Large intestine (tissue), 3 donors: ENCODE measurements around the gene ANKDD1A. TPM values are rescaled to one million over a fixed set of nuclear protein-coding genes. Genes with fewer than 3 reads are reported as not detected.
A peak's percentile ranks its signal among the peaks of the same experiment; 100 is the strongest.

Source experiments
- DNase-seq, 2 donors: peaks; one replicate each; pipeline versions ENCODE4 v3.0.0 to v3.0.0-alpha.2; 2013
- H3K27ac ChIP-seq: one replicate; pipeline ENCODE4 v1.5.1; 2013; ENCODE audit warnings: low read length
- H3K27me3 ChIP-seq: 2 replicates; pipeline ENCODE4 v1.6.1; 2013; ENCODE audit warnings: low read length; ENCODE audit not compliant: control insufficient read depth, insufficient read depth
- H3K36me3 ChIP-seq: 2 replicates; pipeline ENCODE4 v1.6.1; 2013; ENCODE audit warnings: low read length; ENCODE audit not compliant: control insufficient read depth, insufficient read depth
- H3K4me1 ChIP-seq: one replicate; pipeline ENCODE4 v1.6.1; 2013; ENCODE audit warnings: low read length; ENCODE audit not compliant: control insufficient read depth, insufficient read depth
- H3K4me3 ChIP-seq: one replicate; pipeline ENCODE4 v1.5.1; 2013; ENCODE audit warnings: low read length
- H3K9me3 ChIP-seq: one replicate; pipeline ENCODE4 v1.6.1; 2013; ENCODE audit warnings: mild to moderate bottlenecking, low read depth, low read length, moderate library complexity; ENCODE audit not compliant: control insufficient read depth
- WGBS: methylation state at CpG from one replicate; pipeline ENCODE4 v1.1.5; 2013; ENCODE audit warnings: low lambda C conversion rate; ENCODE audit not compliant: insufficient coverage; 5-methylcytosine and 5-hydroxymethylcytosine counted together
- polyA plus RNA-seq: library from polyadenylated mRNA; unstranded; fragments of 120-200 nt; gene quantifications from one replicate; pipeline ENCODE4 v1.2.1, GENCODE V29; 2013

Gene ANKDD1A
- polyA plus RNA-seq, 1 donor, result 5.6 TPM

GRCh38 chr15:64961013-64961412, 49.3 kb downstream of the ANKDD1A start:
- H3K36me3 ChIP-seq, result peaks cover 75% of the 10 kb centered on the region
- H3K4me1 ChIP-seq, result no peaks in the 10 kb centered on the region
- WGBS, result no CpG with 5 or more reads among the region's 5 CpGs
- H3K27ac ChIP-seq, result no peak overlapping the region
- H3K4me3 ChIP-seq, result no peak overlapping the region
- no peaks in the 10 kb centered on the region for H3K27me3 ChIP-seq
- DNase-seq, result no peak
- no peaks in the 10 kb centered on the region for H3K9me3 ChIP-seq

- H3K36me3 ChIP-seq, result peaks cover 64% of the 10 kb centered on the region
- H3K4me3 ChIP-seq, result no peak overlapping the region
- H3K4me1 ChIP-seq, result no peaks in the 10 kb centered on the region
- H3K27ac ChIP-seq, result no peak overlapping the region
- no peak for DNase-seq
- no peaks in the 10 kb centered on the region for H3K27me3 ChIP-seq
- H3K9me3 ChIP-seq, result no peaks in the 10 kb centered on the region
- no CpG with 5 or more reads among the region's 1 CpG for WGBS
Observed at GRCh38 chr15:64969401-64969800, 57.7 kb downstream of the ANKDD1A start.

- H3K27me3 ChIP-seq, result no peaks in the 10 kb centered on the region
Observed at GRCh38 chr15:64970698-64971097, 59.0 kb downstream of the ANKDD1A start.

GRCh38 chr15:64975390-64975789, 63.7 kb downstream of the ANKDD1A start:
- Histone ChIP-seq H3K27me3 (no peaks in the 10 kb centered on the region), H3K4me1 (no peaks in the 10 kb centered on the region), H3K4me3 (no peak overlapping the region), H3K9me3 (no peaks in the 10 kb centered on the region), H3K36me3 (peaks cover 65% of the 10 kb centered on the region), H3K27ac (no peak overlapping the region)
- 93% methylated on average over 4 of the region's 5 CpGs for WGBS
- DNase-seq, result no peak

More at GRCh38 chr15:64970698-64971097, 59.0 kb downstream of the ANKDD1A start:
- peaks cover 58% of the 10 kb centered on the region for H3K36me3 ChIP-seq
- no peak overlapping the region for H3K27ac ChIP-seq
- 100% methylated on average over 1 of the region's 7 CpGs for WGBS
- H3K9me3 ChIP-seq, result no peaks in the 10 kb centered on the region
- no peaks in the 10 kb centered on the region for H3K4me1 ChIP-seq
- H3K4me3 ChIP-seq, result no peak overlapping the region
- DNase-seq, result no peak

- no peaks in the 10 kb centered on the region for H3K9me3 ChIP-seq
- no peak overlapping the region for H3K27ac ChIP-seq
- WGBS, result no CpG with 5 or more reads among the region's 7 CpGs
- H3K36me3 ChIP-seq, result peaks cover 40% of the 10 kb centered on the region
- no peaks in the 10 kb centered on the region for H3K27me3 ChIP-seq
- no peak overlapping the region for H3K4me3 ChIP-seq
- H3K4me1 ChIP-seq, result peaks cover 25% of the 10 kb centered on the region
- DNase-seq, result no peak
Observed at GRCh38 chr15:64979252-64979710, 67.6 kb downstream of the ANKDD1A start.

- peaks cover 34% of the 10 kb centered on the region for H3K4me1 ChIP-seq
- DNase-seq, result peak; percentile 75 to 87
- WGBS, result no CpG with 5 or more reads among the region's 6 CpGs
- peaks cover 32% of the 10 kb centered on the region for H3K36me3 ChIP-seq
- no peak overlapping the region for H3K4me3 ChIP-seq
- no peaks in the 10 kb centered on the region for H3K9me3 ChIP-seq
- peak overlapping the region; percentile 65 for H3K27ac ChIP-seq
- no peaks in the 10 kb centered on the region for H3K27me3 ChIP-seq
Observed at GRCh38 chr15:64981812-64982431, 70.2 kb downstream of the ANKDD1A start.

- no peak for DNase-seq
- no CpG with 5 or more reads among the region's 1 CpG for WGBS
- Histone ChIP-seq H3K27ac (peak overlapping the region; percentile 65), H3K4me3 (no peak overlapping the region), H3K36me3 (peaks cover 28% of the 10 kb centered on the region), H3K27me3 (no peaks in the 10 kb centered on the region), H3K4me1 (peaks cover 34% of the 10 kb centered on the region), H3K9me3 (no peaks in the 10 kb centered on the region)
Observed at GRCh38 chr15:64982472-64982871, 70.8 kb downstream of the ANKDD1A start.

GRCh38 chr15:64985366-64986033, 73.8 kb downstream of the ANKDD1A start:
- no CpG with 5 or more reads among the region's 9 CpGs for WGBS
- Histone ChIP-seq H3K27ac (peak overlapping the region; percentile 31), H3K36me3 (peaks cover 8% of the 10 kb centered on the region), H3K9me3 (no peaks in the 10 kb centered on the region), H3K4me3 (no peak overlapping the region), H3K4me1 (peaks cover 40% of the 10 kb centered on the region), H3K27me3 (no peaks in the 10 kb centered on the region)
- peak in 1 of 2 donors; percentile 12 for DNase-seq

GRCh38 chr15:64987136-64987535, 75.4 kb downstream of the ANKDD1A start:
- Histone ChIP-seq H3K27me3 (no peaks in the 10 kb centered on the region), H3K4me1 (peaks cover 39% of the 10 kb centered on the region), H3K36me3 (peaks cover 5% of the 10 kb centered on the region), H3K9me3 (no peaks in the 10 kb centered on the region), H3K4me3 (no peak overlapping the region), H3K27ac (no peak overlapping the region)
- DNase-seq, result no peak
- WGBS, result 100% methylated on average over 2 of the region's 3 CpGs

- peak; percentile 95 to 96 for DNase-seq
- peaks cover 25% of the 10 kb centered on the region for H3K4me1 ChIP-seq
- H3K27ac ChIP-seq, result peak within 1 kb of the TSS; percentile 94
- H3K9me3 ChIP-seq, result no peaks in the 10 kb centered on the region
- H3K27me3 ChIP-seq, result no peaks in the 10 kb centered on the region
- no CpG with 5 or more reads among the region's 75 CpGs for WGBS
- H3K36me3 ChIP-seq, result peaks cover 3% of the 10 kb centered on the region
- H3K4me3 ChIP-seq, result peak within 1 kb of the TSS; percentile 99
Observed at GRCh38 chr15:64989416-64990167, 77.9 kb downstream of the ANKDD1A start, which contains the start of gene SPG21. Gene SPG21, minus strand, starts transcription at chr15:64989914. Its CDS starts 6,345 bp downstream, at chr15:64983569.
